HEK293 (cell line): ENCODE data around the gene COL6A1.

ENCODE experiments used
- CTCF ChIA-PET: fragments of 350-600 bp; formaldehyde crosslinking; extraction: SDS; loops from one replicate; lab custom pipeline; 2021; ENCODE audit warnings: antibody characterized with exemption; lab: Yijun Ruan, JAX
- POLR2A ChIA-PET: fragments of 300-600 bp; formaldehyde crosslinking; extraction: SDS; loops from one replicate; lab custom pipeline; 2020; ENCODE audit warnings: antibody characterized with exemption, inconsistent platforms; lab: Yijun Ruan, JAX
- H3K27ac ChIP-seq: fragments of 200-500 bp; sonication (Bioruptor generic); 2 replicates; pipeline ENCODE4 v1.5.1; 2014; ENCODE audit warnings: low read depth, low read length, control low read depth, inconsistent platforms; ENCODE audit errors: extremely low read depth
- H3K36me3 ChIP-seq, 2 experiments: fragments of 200-500 bp in 1 of 2; sonication (Bioruptor generic) in 1 of 2; 1 replicate in 1 of 2; 2 replicates in 1 of 2; pipeline ENCODE4 v1.5.1; 2014 to 2017; ENCODE audit warnings: inconsistent platforms in 2 of 2, low read length in 2 of 2; ENCODE audit not compliant: control insufficient read depth in 2 of 2, insufficient read depth in 1 of 2
- H3K4me1 ChIP-seq: fragments of 200-500 bp; sonication (Bioruptor generic); 2 replicates; pipeline ENCODE4 v1.5.1; 2014; ENCODE audit warnings: mild to moderate bottlenecking, low read length, inconsistent platforms; ENCODE audit not compliant: control insufficient read depth, insufficient read depth
- H3K4me3 ChIP-seq: 2 replicates; pipeline ENCODE4 v1.5.1; 2011; ENCODE audit warnings: low read depth, mild to moderate bottlenecking, control low read depth, low read length, moderate library complexity
- H3K9me3 ChIP-seq: fragments of 200-500 bp; sonication (Bioruptor generic); 2 replicates; pipeline ENCODE4 v1.5.1; 2014; ENCODE audit warnings: low read depth, low read length, inconsistent platforms; ENCODE audit not compliant: control insufficient read depth, insufficient read depth
- GFI1B ChIP-seq: fragments of 450-650 bp; formaldehyde crosslinking; IDR thresholded peaks from 2 replicates; pipeline ENCODE4 v1.5.1; 2016; ENCODE audit warnings: missing biosample characterization, missing genetic modification characterization
- KLF9 ChIP-seq: fragments of 450-650 bp; formaldehyde crosslinking; IDR thresholded peaks from 2 replicates; pipeline ENCODE4 v1.5.1; 2016; ENCODE audit warnings: missing biosample characterization, missing genetic modification characterization, low read depth
- PRDM6 ChIP-seq: fragments of 450-650 bp; formaldehyde crosslinking; IDR thresholded peaks from 2 replicates; pipeline ENCODE4 v1.5.1; 2017; ENCODE audit warnings: missing biosample characterization, missing genetic modification characterization
- SP2 ChIP-seq: fragments of 450-650 bp; formaldehyde crosslinking; IDR thresholded peaks from 2 replicates; pipeline ENCODE4 v1.5.1; 2016; ENCODE audit warnings: missing biosample characterization, missing genetic modification characterization
- TRIM28 ChIP-seq: IDR thresholded peaks from 2 replicates; pipeline ENCODE4 v1.6.1; 2011; ENCODE audit warnings: low read length, control low read depth, borderline replicate concordance
- ZNF10 ChIP-seq: fragments of 450-650 bp; formaldehyde crosslinking; IDR thresholded peaks from 2 replicates; pipeline ENCODE4 v1.5.1; 2017; ENCODE audit warnings: missing biosample characterization, missing genetic modification characterization
- ZNF37A ChIP-seq: fragments of 450-650 bp; IDR thresholded peaks from 2 replicates; pipeline ENCODE4 v1.5.1; 2018; ENCODE audit warnings: missing biosample characterization, missing genetic modification characterization
- ZNF596 ChIP-seq: fragments of 450-650 bp; IDR thresholded peaks from 2 replicates; pipeline ENCODE4 v1.5.0; 2018; ENCODE audit warnings: missing biosample characterization, mild to moderate bottlenecking, missing genetic modification characterization, moderate library complexity
- ZNF626 ChIP-seq: fragments of 450-650 bp; sonication (Bioruptor Pico); formaldehyde crosslinking; IDR thresholded peaks from 2 replicates; pipeline ENCODE4 v1.5.1; 2018; ENCODE audit warnings: missing biosample characterization, missing genetic modification characterization, inconsistent platforms
- ZNF639 ChIP-seq: fragments of 450-650 bp; formaldehyde crosslinking; IDR thresholded peaks from 2 replicates; pipeline ENCODE4 v1.5.1; 2016; ENCODE audit warnings: missing biosample characterization, missing genetic modification characterization
- TF ChIP-seq, protein P1 (sequence below): fragments of 450-650 bp; formaldehyde crosslinking; IDR thresholded peaks from 2 replicates; pipeline ENCODE4 v1.5.1; 2016; ENCODE audit warnings: missing biosample characterization, missing genetic modification characterization
- TF ChIP-seq, protein P2 (sequence below): fragments of 450-650 bp; formaldehyde crosslinking; IDR thresholded peaks from 2 replicates; pipeline ENCODE4 v1.5.1; 2016; ENCODE audit warnings: missing biosample characterization, missing genetic modification characterization
- TF ChIP-seq, protein P3 (sequence below): fragments of 450-650 bp; formaldehyde crosslinking; IDR thresholded peaks from 2 replicates; pipeline ENCODE4 v1.5.1; 2016; ENCODE audit warnings: missing biosample characterization, missing genetic modification characterization

COL6A1 gene

DNA sequence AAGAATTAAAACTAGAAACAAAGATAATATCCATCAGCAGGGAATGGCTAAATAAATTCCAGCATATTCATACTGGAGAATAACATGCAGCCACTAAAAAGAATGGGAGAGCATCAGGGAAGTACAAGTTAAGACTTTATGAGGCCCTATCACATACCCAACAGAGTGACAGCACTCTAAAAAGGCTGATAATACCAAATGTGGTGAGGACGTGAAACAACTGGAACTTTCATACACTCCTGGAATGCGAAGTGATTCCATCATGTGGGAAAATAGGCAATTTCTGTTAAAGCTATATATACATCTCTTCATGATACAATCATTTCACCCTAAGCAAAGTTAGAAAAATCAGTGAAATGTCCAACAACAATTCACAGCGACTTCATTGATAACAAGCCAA, 42.6 kb downstream of the COL6A1 start:
- ChIA-PET POLR2A (no interaction called here), CTCF (no interaction called here)
- Histone ChIP-seq H3K4me1 (no peaks in the 10 kb centered on the region), H3K4me3 (no peak overlapping the region), H3K27ac (no peak overlapping the region), H3K9me3 (no peaks in the 10 kb centered on the region), H3K36me3 (no peaks in the 10 kb centered on the region)
- no peak for TF ChIP-seq ZNF639 (tag by site-specific recombination)
- no peak for TF ChIP-seq ZNF37A (tag by site-specific recombination)
- TF ChIP-seq, protein P1, sequence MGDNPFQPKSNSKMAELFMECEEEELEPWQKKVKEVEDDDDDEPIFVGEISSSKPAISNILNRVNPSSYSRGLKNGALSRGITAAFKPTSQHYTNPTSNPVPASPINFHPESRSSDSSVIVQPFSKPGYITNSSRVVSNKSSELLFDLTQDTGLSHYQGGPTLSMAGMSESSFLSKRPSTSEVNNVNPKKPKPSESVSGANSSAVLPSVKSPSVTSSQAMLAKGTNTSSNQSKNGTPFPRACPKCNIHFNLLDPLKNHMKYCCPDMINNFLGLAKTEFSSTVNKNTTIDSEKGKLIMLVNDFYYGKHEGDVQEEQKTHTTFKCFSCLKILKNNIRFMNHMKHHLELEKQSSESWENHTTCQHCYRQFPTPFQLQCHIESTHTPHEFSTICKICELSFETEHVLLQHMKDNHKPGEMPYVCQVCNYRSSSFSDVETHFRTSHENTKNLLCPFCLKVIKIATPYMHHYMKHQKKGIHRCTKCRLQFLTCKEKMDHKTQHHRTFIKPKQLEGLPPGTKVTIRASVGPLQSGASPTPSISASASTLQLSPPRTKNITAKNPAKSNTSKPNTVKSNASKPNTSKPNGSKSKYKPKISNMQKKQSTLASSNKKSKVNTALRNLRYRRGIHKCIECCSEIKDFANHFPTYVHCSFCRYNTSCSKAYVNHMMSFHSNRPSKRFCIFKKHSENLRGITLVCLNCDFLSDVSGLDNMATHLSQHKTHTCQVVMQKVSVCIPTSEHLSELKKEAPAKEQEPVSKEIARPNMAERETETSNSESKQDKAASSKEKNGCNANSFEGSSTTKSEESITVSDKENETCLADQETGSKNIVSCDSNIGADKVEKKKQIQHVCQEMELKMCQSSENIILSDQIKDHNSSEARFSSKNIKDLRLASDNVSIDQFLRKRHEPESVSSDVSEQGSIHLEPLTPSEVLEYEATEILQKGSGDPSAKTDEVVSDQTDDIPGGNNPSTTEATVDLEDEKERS, result no peak
- TF ChIP-seq TRIM28, result no peak
- no peak for TF ChIP-seq ZNF626
- TF ChIP-seq GFI1B (tag by site-specific recombination), result no peak

DNA sequence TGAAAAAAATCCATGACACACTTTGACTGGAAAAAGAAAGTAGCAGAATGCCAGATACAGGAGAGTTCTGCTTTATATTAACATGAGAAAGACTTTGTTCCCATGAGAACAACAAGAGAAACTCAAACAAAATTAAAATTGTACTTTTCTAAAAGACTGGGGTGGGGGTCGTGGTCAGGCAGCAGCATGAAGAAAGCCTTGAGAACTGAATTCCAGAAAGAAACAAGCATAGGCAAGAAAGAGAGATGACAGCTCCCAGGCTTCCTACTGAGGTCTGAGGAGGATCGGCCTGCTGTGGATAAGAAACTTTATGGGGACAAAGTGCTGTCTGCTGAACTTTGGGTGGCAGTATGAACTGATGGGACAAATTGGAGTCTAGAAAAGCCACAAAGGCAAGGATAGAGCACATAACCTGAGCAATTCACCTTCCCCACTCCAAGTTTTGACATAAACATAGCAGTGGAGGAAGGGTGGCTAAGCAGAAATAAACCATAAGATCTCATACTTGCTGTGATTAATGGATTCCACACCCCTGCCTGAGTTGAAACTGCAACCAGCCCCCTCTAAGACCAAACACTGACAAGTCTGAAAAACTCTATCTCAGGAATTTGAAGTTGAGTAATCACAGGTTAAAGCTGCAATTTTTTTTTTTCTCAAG, 43.7 kb downstream of the COL6A1 start:
- ChIA-PET CTCF (interaction anchor here (0.8 kb wide), 1 partner anchor 21 kb away, joined by 8 read pairs; no protein-coding TSS in a partner anchor), POLR2A (no interaction called here)

DNA sequence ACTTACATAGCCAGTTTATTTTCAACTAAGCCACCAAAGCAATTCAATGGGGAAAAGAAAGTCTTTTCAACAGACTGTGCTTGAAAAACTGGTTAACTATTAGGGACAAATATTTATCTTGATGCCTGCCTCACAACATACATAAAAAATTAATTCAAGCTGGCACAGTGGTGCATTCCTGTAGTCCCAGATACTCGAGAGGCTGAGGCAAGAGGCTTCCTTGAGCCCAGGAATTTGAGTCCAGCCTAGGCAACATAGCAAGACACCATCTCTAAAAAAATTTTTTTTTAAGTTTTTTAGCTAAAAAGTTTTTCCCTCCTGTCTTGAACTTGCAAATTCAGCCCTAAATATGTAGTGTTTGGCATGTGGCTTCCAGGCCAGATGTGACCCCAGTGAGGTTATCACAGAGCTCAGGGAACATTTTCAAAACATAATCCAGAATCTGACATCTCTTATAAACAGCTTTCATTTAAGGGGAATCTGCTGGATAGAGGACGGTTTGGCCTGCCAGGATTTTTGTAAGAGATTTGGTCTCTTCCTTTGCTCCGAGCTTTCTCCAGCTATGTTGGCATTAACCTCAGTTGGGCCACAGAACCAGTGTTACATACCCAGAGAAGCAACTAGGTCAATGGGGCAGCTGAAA, 46.4 kb downstream of the COL6A1 start:
- ChIA-PET POLR2A (no interaction called here), CTCF (interaction anchor here (0.6 to 0.8 kb wide), 2 partner anchors 48 to 203 kb away, joined by 4 to 7 read pairs; no protein-coding TSS in a partner anchor)
- TF ChIP-seq, protein P2, sequence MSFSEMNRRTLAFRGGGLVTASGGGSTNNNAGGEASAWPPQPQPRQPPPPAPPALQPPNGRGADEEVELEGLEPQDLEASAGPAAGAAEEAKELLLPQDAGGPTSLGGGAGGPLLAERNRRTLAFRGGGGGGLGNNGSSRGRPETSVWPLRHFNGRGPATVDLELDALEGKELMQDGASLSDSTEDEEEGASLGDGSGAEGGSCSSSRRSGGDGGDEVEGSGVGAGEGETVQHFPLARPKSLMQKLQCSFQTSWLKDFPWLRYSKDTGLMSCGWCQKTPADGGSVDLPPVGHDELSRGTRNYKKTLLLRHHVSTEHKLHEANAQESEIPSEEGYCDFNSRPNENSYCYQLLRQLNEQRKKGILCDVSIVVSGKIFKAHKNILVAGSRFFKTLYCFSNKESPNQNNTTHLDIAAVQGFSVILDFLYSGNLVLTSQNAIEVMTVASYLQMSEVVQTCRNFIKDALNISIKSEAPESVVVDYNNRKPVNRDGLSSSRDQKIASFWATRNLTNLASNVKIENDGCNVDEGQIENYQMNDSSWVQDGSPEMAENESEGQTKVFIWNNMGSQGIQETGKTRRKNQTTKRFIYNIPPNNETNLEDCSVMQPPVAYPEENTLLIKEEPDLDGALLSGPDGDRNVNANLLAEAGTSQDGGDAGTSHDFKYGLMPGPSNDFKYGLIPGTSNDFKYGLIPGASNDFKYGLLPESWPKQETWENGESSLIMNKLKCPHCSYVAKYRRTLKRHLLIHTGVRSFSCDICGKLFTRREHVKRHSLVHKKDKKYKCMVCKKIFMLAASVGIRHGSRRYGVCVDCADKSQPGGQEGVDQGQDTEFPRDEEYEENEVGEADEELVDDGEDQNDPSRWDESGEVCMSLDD (tag by site-specific recombination), result no peak
- TF ChIP-seq, protein P3, sequence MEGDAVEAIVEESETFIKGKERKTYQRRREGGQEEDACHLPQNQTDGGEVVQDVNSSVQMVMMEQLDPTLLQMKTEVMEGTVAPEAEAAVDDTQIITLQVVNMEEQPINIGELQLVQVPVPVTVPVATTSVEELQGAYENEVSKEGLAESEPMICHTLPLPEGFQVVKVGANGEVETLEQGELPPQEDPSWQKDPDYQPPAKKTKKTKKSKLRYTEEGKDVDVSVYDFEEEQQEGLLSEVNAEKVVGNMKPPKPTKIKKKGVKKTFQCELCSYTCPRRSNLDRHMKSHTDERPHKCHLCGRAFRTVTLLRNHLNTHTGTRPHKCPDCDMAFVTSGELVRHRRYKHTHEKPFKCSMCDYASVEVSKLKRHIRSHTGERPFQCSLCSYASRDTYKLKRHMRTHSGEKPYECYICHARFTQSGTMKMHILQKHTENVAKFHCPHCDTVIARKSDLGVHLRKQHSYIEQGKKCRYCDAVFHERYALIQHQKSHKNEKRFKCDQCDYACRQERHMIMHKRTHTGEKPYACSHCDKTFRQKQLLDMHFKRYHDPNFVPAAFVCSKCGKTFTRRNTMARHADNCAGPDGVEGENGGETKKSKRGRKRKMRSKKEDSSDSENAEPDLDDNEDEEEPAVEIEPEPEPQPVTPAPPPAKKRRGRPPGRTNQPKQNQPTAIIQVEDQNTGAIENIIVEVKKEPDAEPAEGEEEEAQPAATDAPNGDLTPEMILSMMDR (tag by site-specific recombination), result no peak
- no peak for TF ChIP-seq PRDM6 (tag by site-specific recombination)
- TF ChIP-seq KLF9 (tag by site-specific recombination), result no peak
- no peak for TF ChIP-seq SP2 (tag by site-specific recombination)
- TF ChIP-seq ZNF596 (tag by site-specific recombination), result no peak
- Histone ChIP-seq H3K27ac (no peak overlapping the region), H3K4me3 (no peak overlapping the region), H3K4me1 (no peaks in the 10 kb centered on the region), H3K36me3 (no peaks in the 10 kb centered on the region), H3K9me3 (no peaks in the 10 kb centered on the region)

More for the DNA sequence above, 43.7 kb downstream of the COL6A1 start:
- Histone ChIP-seq H3K36me3 (no peaks in the 10 kb centered on the region), H3K27ac (no peak overlapping the region), H3K9me3 (no peaks in the 10 kb centered on the region), H3K4me1 (no peaks in the 10 kb centered on the region), H3K4me3 (no peak overlapping the region)
- no peak for TF ChIP-seq ZNF10 (tag by site-specific recombination)
